ENCODE data around the gene ZNF629.
"Not testable (repeated sequence)": the region's sequence is repeated elsewhere in the genome, so short reads cannot be mapped to it uniquely, and the experiment has no call there.

DNA sequence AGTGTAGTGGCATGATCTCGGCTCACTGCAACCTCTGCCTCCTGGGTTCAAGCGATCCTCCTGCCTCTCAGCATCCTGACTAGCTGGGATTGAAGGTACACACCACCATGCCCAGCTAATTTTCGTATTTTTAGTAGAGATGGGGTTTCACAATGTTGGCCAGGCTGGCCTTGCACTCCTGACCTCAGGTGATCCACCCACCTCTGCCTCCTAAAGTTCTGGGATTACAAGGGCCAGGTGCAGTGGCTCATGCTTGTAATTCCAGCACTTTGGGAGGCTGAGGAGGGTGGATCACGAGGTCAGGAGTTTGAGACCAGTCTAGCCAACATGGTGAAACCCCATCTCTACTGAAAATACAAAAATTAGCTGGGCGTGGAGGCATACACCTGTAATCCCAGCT, 22.7 kb upstream of the ZNF629 start:
- TF ChIP-seq ELF4 (IDR thresholded peaks at IDR 0.05); SUZ12 (IDR thresholded peaks at IDR 0.05); BHLHE40 (IDR thresholded peaks at IDR 0.05; ENCODE audit: borderline replicate concordance); ARNT (IDR thresholded peaks at IDR 0.05): not testable (repeated sequence)

All from HEK293T (cell line).